Measurements from ENCODE around the gene RAD51AP1. TPM values are rescaled to one million over a fixed set of nuclear protein-coding genes. Genes with fewer than 3 reads are reported as not detected.
A peak's percentile ranks its signal among the peaks of the same experiment; 100 is the strongest.
"Not testable (repeated sequence)": the region's sequence is repeated elsewhere in the genome, so short reads cannot be mapped to it uniquely, and the experiment has no call there.

The RAD51AP1 gene
- total and polyA plus RNA-seq, 5 donors = 0.28 to 1.9 (median 1.4) TPM

DNA sequence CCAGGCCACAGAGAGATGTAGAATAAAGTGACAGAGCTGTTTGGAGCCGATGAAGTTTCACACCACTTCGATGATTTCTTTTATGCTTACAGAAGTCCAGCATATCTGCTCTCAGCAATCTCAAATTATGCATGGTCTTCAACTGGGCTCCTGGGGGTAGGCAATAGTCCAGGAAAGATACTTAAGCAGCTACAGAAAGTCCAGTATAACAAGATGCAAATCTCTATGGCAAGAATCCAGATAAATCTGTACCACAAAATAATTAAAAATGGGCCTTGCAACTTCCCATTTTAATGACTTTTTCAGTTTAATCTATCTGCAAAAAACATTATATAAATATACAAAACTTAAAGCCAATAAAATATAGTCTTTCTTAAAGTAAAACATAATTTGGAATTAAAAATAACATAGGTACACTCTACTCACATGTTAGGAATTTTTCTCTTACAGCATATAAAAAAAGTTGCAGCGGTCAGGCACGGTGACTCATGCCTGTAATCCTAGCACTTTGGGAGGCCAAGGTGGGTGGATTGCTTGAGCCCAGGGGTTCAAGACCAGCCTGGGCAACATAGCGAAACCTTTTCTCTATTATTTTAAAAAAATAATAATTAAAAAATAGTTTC lies 20.5 kb upstream of the RAD51AP1 start:
- WGBS = 89% methylated on average over 5 of the region's 5 CpGs
- no peak overlapping the region for H3K4me3 ChIP-seq (ENCODE audit: low read length)
- H3K27ac ChIP-seq (ENCODE audit: low read length) = no peak overlapping the region
- intact Hi-C loops (cut with DNase I) = no loop called here
- DNase-seq (no peak), ATAC-seq (no peak)
- H3K9me3 ChIP-seq (ENCODE audit: control insufficient read depth, low read length) = no peaks in the 10 kb centered on the region
- no peaks in the 10 kb centered on the region for H3K27me3 ChIP-seq (ENCODE audit: control insufficient read depth, insufficient read depth)
- H3K4me1 ChIP-seq (ENCODE audit: control insufficient read depth, insufficient read depth, low read length) = no peaks in the 10 kb centered on the region

GRCh38 chr12:4523443-4523842 lies 15.2 kb upstream of the RAD51AP1 start:
- not testable (repeated sequence) for H3K27me3 ChIP-seq (ENCODE audit: control insufficient read depth, insufficient read depth); H3K27ac ChIP-seq (ENCODE audit: low read length); H3K4me3 ChIP-seq (ENCODE audit: low read length); ATAC-seq; H3K9me3 ChIP-seq (ENCODE audit: control insufficient read depth, low read length); DNase-seq; H3K4me1 ChIP-seq (ENCODE audit: control insufficient read depth, insufficient read depth, low read length)
- intact Hi-C loops (cut with DNase I) = loop anchor here in 2 of 4 donors (10.0 kb wide), 2 partner anchors 99 to 169 kb away; no protein-coding TSS in a partner anchor
- WGBS = 95% methylated on average over 7 of the region's 7 CpGs

- intact Hi-C loops (cut with DNase I) = loop anchor here in 2 of 4 donors (10.0 kb wide), 2 partner anchors 102 to 172 kb away; no protein-coding TSS in a partner anchor
Measured at GRCh38 chr12:4526923-4527546, 11.7 kb upstream of the RAD51AP1 start.

DNA sequence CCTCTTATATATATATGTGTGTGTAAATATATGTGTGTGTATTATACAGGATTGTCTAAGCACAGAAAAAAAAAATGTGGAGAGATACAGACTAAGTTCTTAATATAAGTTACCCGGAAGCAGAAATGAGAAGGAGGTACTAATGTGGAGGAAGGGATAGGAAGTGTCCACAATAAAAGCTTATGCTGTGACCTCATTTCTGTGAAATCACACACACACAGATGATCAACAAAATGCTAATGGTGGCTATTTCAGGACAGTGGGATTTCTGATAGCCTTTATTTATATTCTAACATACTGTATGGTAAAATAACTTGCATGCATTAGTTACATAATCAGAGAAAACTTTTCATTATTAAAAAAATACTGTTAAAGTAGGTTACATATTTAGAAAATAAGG lies 8.5 kb upstream of the RAD51AP1 start:
- no peak for DNase-seq
- no peak for ATAC-seq
- Histone ChIP-seq H3K9me3 (ENCODE audit: control insufficient read depth, low read length) (no peaks in the 10 kb centered on the region), H3K4me1 (ENCODE audit: control insufficient read depth, insufficient read depth, low read length) (no peaks in the 10 kb centered on the region), H3K27me3 (ENCODE audit: control insufficient read depth, insufficient read depth) (no peaks in the 10 kb centered on the region), H3K27ac (ENCODE audit: low read length) (no peak overlapping the region), H3K4me3 (ENCODE audit: low read length) (no peak overlapping the region)
- 60% methylated on average over 1 of the region's 1 CpG for WGBS
- intact Hi-C loops (cut with DNase I) = no loop called here

More at GRCh38 chr12:4526923-4527546, 11.7 kb upstream of the RAD51AP1 start:
- no peak for ATAC-seq
- WGBS = 87% methylated on average over 2 of the region's 2 CpGs
- Histone ChIP-seq H3K27ac (ENCODE audit: low read length) (no peak overlapping the region), H3K4me3 (ENCODE audit: low read length) (no peak overlapping the region), H3K9me3 (ENCODE audit: control insufficient read depth, low read length) (no peaks in the 10 kb centered on the region), H3K4me1 (ENCODE audit: control insufficient read depth, insufficient read depth, low read length) (no peaks in the 10 kb centered on the region), H3K27me3 (ENCODE audit: control insufficient read depth, insufficient read depth) (no peaks in the 10 kb centered on the region)
- DNase-seq = no peak

DNA sequence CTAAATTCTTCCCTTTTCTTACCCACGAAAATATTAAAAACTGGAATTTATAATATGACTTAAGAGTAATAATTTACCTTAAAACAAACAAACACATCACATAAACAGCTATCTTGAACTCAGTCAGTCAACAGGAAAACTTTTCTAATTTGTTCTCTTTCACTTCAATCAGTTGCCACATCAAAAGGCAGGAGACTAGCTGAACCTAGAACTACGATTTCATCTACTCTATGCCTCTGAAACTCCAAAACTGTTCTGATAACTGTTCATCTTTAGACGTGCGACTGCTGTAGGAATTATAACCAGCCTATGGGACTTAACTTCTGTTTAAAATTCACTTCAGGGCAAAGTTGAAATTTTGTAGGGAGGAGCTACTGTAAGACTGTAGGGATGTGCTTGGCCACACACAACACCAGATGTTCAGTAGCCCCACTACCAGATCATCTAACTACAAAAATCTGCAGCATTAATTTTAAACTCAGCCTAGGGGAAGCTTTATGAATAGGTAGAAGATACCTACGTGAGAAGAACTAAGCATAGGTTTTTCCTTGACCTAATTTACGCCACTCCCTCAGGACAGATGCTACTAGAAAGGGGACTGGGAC lies 7.6 kb upstream of the RAD51AP1 start:
- intact Hi-C loops (cut with DNase I) = no loop called here

GRCh38 chr12:4535092-4535491 lies 3.6 kb upstream of the RAD51AP1 start:
- DNase-seq (no peak), ATAC-seq (no peak)
- Histone ChIP-seq H3K27me3 (ENCODE audit: control insufficient read depth, insufficient read depth) (no peaks in the 10 kb centered on the region), H3K4me3 (ENCODE audit: low read length) (no peak overlapping the region), H3K27ac (ENCODE audit: low read length) (no peak overlapping the region), H3K4me1 (ENCODE audit: control insufficient read depth, insufficient read depth, low read length) (no peaks in the 10 kb centered on the region), H3K9me3 (ENCODE audit: control insufficient read depth, low read length) (no peaks in the 10 kb centered on the region)
- intact Hi-C loops (cut with DNase I) = loop anchor here in 2 of 4 donors (5.0 kb wide), 2 partner anchors 183 to 663 kb away; partner anchors contain the start of gene PARP11 (in 1 of the 2)
- WGBS = 88% methylated on average over 4 of the region's 4 CpGs

More for the DNA sequence above, 7.6 kb upstream of the RAD51AP1 start:
- Histone ChIP-seq H3K4me3 (ENCODE audit: low read length) (no peak overlapping the region), H3K9me3 (ENCODE audit: control insufficient read depth, low read length) (no peaks in the 10 kb centered on the region), H3K27me3 (ENCODE audit: control insufficient read depth, insufficient read depth) (no peaks in the 10 kb centered on the region), H3K27ac (ENCODE audit: low read length) (no peak overlapping the region), H3K4me1 (ENCODE audit: control insufficient read depth, insufficient read depth, low read length) (no peaks in the 10 kb centered on the region)
- ATAC-seq (no peak), DNase-seq (no peak)
- 78% methylated on average over 6 of the region's 6 CpGs for WGBS

DNA sequence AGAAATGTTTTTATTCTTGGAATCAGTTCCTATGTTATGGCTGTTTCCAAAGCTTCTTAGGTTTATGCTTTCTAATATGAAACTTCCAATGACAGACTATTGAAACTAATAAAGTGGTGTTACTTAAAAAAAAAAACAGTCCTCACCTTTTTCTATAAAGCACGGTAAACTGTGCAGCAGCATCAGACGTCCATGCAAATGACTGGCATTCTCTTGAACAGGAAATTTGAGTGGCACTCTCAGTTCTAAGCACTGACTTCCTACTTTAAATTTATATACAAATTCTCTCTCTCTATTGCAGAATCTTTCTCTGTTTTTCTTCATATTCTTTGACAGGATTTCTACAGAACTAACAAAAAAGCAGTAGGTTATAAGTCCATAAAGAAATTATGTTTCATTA lies 2.8 kb upstream of the RAD51AP1 start:
- intact Hi-C loops (cut with DNase I) = loop anchor here in 2 of 4 donors (5.0 kb wide), 2 partner anchors 184 to 664 kb away; partner anchors contain the start of gene PARP11 (in 1 of the 2)
- ATAC-seq = no peak
- 63% methylated on average over 2 of the region's 2 CpGs for WGBS

DNA sequence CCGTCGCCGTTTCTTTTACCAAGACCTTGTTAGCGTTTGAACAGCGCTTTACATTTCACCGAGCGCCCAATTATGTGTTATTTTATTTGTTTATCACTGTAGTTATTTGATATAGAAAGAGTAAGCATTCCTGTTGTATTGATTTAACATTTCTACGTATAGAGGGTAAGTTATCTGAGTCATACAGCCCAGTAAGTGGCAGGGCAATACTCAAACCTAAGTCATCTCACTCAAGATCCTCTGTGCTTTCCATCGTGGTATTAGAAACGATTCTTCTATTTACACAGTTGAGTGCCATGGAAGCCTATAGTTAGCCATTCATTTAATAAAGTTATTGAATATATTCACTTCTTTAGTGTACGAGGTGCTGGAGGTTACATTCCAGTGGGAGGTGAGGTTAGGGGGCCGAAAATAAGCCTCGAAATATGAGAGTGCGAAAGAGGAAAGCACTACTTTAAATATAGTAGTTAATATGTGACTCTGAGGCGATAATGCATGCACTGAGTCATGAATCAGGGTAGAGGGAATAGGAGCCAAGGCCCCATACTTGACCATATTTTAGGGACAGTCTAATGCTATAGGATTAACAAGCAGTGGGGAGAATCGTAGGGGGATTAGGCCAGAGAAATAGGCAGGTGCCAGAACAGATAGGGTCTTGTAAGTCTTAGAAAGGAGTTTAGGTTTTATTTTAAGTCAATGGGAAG lies 629 bp downstream of the RAD51AP1 start:
- intact Hi-C loops (cut with DNase I) = loop anchor here in 2 of 4 donors (5.0 kb wide), 2 partner anchors 187 to 667 kb away; partner anchors contain the start of gene PARP11 (in 1 of the 2)
- no peaks in the 10 kb centered on the region for H3K27me3 ChIP-seq (ENCODE audit: control insufficient read depth, insufficient read depth)
- 13% methylated on average over 16 of the region's 16 CpGs for WGBS
- no peak for DNase-seq
- no peaks in the 10 kb centered on the region for H3K9me3 ChIP-seq (ENCODE audit: control insufficient read depth, low read length)
- H3K4me1 ChIP-seq (ENCODE audit: control insufficient read depth, insufficient read depth, low read length) = no peaks in the 10 kb centered on the region
- ATAC-seq = no peak
- no peak overlapping the region for H3K27ac ChIP-seq (ENCODE audit: low read length)
- peak overlapping the region; percentile 100 for H3K4me3 ChIP-seq (ENCODE audit: low read length)

More for the DNA sequence above, 2.8 kb upstream of the RAD51AP1 start:
- DNase-seq = no peak
- no peak overlapping the region for H3K4me3 ChIP-seq (ENCODE audit: low read length)
- no peak overlapping the region for H3K27ac ChIP-seq (ENCODE audit: low read length)
- no peaks in the 10 kb centered on the region for H3K4me1 ChIP-seq (ENCODE audit: control insufficient read depth, insufficient read depth, low read length)
- no peaks in the 10 kb centered on the region for H3K9me3 ChIP-seq (ENCODE audit: control insufficient read depth, low read length)
- H3K27me3 ChIP-seq (ENCODE audit: control insufficient read depth, insufficient read depth) = no peaks in the 10 kb centered on the region

- DNase-seq = no peak
- Histone ChIP-seq H3K9me3 (ENCODE audit: control insufficient read depth, low read length) (no peaks in the 10 kb centered on the region), H3K27ac (ENCODE audit: low read length) (no peak overlapping the region), H3K4me1 (ENCODE audit: control insufficient read depth, insufficient read depth, low read length) (no peaks in the 10 kb centered on the region), H3K4me3 (ENCODE audit: low read length) (no peak overlapping the region), H3K27me3 (ENCODE audit: control insufficient read depth, insufficient read depth) (no peaks in the 10 kb centered on the region)
- intact Hi-C loops (cut with DNase I) = no loop called here
- WGBS = 79% methylated on average over 3 of the region's 3 CpGs
- no peak for ATAC-seq
Measured at GRCh38 chr12:4540170-4540569, 1.5 kb downstream of the RAD51AP1 start.

GRCh38 chr12:4540638-4541037 lies 1.9 kb downstream of the RAD51AP1 start:
- no peaks in the 10 kb centered on the region for H3K4me1 ChIP-seq (ENCODE audit: control insufficient read depth, insufficient read depth, low read length)
- no peaks in the 10 kb centered on the region for H3K9me3 ChIP-seq (ENCODE audit: control insufficient read depth, low read length)
- no peak overlapping the region for H3K4me3 ChIP-seq (ENCODE audit: low read length)
- intact Hi-C loops (cut with DNase I) = no loop called here
- H3K27me3 ChIP-seq (ENCODE audit: control insufficient read depth, insufficient read depth) = no peaks in the 10 kb centered on the region
- ATAC-seq (no peak), DNase-seq (no peak)
- WGBS = 56% methylated on average over 2 of the region's 2 CpGs
- H3K27ac ChIP-seq (ENCODE audit: low read length) = no peak overlapping the region
